EL (cell line): ENCODE results near the gene PABPC4L.
A peak's percentile ranks its signal among the peaks of the same experiment; 100 is the strongest.
"Not testable (repeated sequence)": the region's sequence is repeated elsewhere in the genome, so short reads cannot be mapped to it uniquely, and the experiment has no call there.

Experiments used
- DNase-seq: peaks from one replicate; pipeline ENCODE4 v3.0.0-alpha.2; 2016

PABPC4L gene

GRCh38 chr4:134201216-134202161 lies at the start of gene PABPC4L:
Gene PABPC4L, minus strand, starts transcription at chr4:134201789. Its CDS starts 770 bp downstream, at chr4:134201019.
- peak; percentile 53 for DNase-seq

GRCh38 chr4:134251322-134251721 lies 49.7 kb upstream of the PABPC4L start:
- DNase-seq = no peak

GRCh38 chr4:134243742-134244713 lies 42.4 kb upstream of the PABPC4L start:
- no peak for DNase-seq

GRCh38 chr4:134219043-134219442 lies 17.5 kb upstream of the PABPC4L start:
- DNase-seq = no peak

- peak; percentile 75 for DNase-seq
These were observed 14.8 kb upstream of the PABPC4L start for GRCh38 chr4:134216411-134216810.

DNA sequence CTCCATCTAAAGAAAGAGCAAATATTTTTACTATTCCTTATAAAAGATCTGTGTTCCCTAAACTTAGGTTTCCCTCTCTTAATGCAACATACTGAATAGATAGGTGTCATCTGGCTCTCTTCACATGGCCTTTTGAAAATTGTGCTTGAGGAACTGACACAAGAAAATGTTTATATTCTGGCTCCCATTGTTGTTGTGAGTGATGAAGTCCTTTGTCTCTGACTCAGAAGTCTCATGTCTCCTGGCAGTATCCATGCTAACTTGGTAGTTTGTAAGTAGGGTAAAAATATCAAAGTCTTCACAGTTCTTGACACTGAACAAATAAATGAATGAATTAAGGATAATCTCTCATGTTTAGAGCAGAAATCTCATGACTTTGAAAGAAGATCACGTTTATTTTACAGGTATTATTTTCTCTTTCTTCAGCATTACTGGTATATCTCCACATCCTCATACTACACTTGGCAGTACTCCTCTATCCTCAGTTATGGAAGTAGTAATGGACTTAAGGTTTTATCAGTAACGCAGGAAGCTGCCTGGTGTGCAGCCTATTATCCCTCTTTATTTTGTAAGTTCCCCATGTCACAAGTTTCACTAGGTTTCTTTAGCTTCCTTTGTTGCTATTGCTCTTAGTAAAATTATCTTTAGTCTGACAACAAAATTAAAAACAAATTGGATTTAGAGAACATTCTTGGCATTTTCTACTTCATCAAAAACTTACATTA lies 14.2 kb upstream of the PABPC4L start:
- peak; percentile 3 for DNase-seq

- not testable (repeated sequence) for DNase-seq
These were observed 6.4 kb upstream of the PABPC4L start for GRCh38 chr4:134207955-134208354.

DNA sequence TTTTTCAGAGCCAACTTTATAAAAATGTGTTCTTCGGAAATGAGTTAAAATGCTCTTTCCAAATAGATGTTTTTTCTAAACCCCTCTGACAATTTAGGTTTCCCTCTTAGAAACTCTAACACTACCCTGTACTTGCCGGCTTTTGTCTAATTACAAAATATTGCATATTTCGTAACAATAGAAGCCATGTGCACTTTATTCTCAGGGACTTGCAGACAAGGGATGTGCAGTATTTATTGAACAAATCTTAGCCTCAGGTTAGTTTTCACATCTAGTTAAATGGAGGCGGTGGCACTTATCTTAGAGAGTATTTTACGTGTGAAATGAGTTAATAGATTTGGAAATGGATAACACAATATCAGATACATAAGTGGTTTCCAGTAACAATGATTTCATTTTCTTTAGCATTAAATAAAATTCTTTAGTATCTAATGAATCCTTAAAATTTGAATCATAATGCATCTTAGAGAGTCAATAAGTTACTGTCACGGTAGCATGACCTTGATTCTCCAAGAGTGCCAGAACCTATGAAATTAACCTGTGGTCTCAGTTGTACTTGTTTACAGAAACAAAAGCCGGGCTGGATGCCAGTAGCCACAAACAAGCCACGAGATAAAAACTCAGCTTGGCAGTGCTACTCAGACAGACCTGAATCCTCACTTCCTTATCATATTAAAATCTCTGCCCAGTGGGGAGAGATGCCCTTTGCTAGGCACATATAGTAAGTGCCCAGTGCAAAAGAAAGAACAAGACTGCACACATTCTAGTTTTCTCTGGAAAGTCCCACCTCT lies 772 bp upstream of the PABPC4L start:
- DNase-seq = peak; percentile 10

DNA sequence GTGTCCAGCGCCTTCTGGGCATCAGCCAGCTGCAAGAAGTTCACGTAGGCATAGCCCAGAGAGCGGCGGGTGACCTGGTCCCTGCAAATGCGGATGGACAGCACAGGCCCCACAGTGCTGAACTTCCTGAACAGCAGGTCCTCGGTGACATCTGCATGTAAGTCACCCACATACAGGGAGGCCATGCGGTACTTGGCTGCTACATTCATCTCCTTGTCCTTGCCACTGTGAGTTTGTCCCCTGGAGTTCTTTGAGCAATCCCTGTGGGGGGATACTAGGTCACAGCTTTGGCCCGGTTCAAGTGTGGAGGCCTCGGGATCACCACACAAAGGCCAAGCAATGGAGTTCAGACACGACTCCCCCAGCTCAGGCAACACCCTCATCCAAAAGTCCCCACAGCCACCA lies 776 bp downstream of the PABPC4L start:
- peak; percentile 9 for DNase-seq

- no peak for DNase-seq
These were observed 11.6 kb downstream of the PABPC4L start for GRCh38 chr4:134189949-134190348.

DNA sequence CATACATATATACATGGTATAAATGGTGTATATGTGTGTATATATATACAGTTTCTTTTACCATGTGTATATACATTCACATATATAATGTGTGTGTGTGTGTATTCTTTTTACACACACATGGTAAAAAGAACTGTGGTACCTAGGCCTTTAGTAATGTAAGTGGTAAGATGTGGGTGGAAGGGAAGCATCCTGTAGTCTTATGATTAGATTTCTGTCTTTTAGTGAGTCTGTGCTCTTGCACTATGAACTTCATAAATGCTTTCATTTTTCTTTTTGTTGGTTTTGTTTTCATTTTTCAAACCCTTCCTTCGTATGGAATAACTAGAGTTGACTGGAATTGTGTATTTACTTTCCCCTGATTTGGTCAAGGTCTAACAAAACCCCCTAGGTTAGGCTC lies 12.1 kb downstream of the PABPC4L start:
- no peak for DNase-seq

- no peak for DNase-seq
These were observed 22.9 kb downstream of the PABPC4L start for GRCh38 chr4:134178706-134179105.

DNA sequence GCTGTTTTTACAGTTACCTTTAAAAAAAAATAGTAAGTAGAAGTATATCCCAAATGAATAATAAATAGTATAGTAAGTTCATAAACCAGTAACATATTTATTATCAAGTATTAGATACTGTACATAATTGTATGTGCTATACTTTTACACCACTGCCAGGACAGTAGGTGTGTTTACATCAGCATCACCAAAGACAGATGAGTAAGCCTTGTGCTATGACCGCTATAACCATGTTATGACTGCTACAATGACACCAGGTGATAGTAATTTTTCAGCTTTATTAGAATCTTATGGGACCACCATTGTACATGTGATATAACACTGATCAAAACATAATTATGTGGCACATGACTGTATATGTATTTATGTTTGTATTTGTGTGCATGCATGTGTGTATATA lies 27.3 kb downstream of the PABPC4L start:
- no peak for DNase-seq

GRCh38 chr4:134160211-134160610 lies 41.4 kb downstream of the PABPC4L start:
- DNase-seq = no peak

DNA sequence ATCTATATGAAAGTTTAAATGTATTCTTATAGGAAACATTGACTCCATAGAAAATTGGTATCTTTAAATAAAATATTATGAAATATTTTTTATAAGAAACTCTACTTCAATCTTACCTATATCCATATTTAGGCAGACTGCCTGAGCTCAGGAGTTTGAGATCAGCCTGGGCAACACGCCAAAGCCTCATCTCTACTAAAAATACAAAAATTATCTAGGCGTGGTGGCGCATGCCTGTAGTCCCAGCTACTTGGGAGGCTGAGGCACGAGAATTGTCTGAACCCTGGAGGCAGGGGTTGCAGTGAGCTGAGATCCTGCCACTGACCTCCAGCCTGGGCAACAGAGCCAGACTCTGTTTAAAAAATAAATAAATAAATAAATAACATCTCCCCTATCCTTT lies 47.5 kb downstream of the PABPC4L start:
- no peak for DNase-seq

GRCh38 chr4:134147941-134148340 lies 53.6 kb downstream of the PABPC4L start:
- no peak for DNase-seq
